ENCODE data around the gene ANP32E. TPM values are rescaled to one million over a fixed set of nuclear protein-coding genes. Genes with fewer than 3 reads are reported as not detected.
"Not testable (repeated sequence)": the region's sequence is repeated elsewhere in the genome, so short reads cannot be mapped to it uniquely, and the experiment has no call there.

Gene ANP32E
- total RNA-seq, 1 experiment from 2014 or later = 95.1 TPM

DNA sequence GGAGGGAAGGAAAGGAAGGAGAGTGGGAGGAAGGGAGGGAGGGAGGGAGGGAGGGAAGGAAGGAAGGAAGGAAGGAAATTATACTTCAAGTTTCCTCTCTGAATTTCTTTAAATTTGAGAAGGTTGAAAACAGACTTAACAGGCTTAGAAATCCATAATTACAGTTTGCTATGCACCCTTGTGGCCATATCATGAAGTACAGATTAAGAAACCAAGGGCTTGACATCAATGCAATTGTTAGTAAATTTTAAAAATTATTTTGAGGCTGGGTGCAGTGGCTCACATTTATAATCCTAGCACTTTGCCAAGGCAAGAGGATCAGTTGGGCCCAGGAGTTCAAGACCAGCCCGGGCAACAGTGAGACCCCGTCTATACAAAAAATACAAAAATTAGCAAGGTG, 14.4 kb downstream of the ANP32E start:
- Histone ChIP-seq H3K4me1 (ENCODE audit: control insufficient read depth in 1 of 2, insufficient read depth in 2 of 2, low read length in 2 of 2) (no peaks in the 10 kb centered on the region), H3K36me3 (ENCODE audit: control insufficient read depth in 1 of 2, insufficient read depth in 2 of 2, low read length in 2 of 2) (peaks cover 38 to 44% of the 10 kb centered on the region in 2 experiments), H2AFZ (ENCODE audit: low read depth, low read length, poor library complexity, severe bottlenecking) (no peak overlapping the region), H3K27ac (ENCODE audit: low read depth, low read length) (no peak overlapping the region), H3K27me3 (ENCODE audit: insufficient read depth, low read length) (no peaks in the 10 kb centered on the region), H3K79me2 (ENCODE audit: insufficient read depth, low read length) (no peaks in the 10 kb centered on the region), H3K9me2 (ENCODE audit: insufficient read depth) (no peaks in the 10 kb centered on the region), H3K9me3 (ENCODE audit: control insufficient read depth in 1 of 2, insufficient read depth in 1 of 2, low read depth in 1 of 2, low read length in 2 of 2) (no peaks in the 10 kb centered on the region), H4K20me1 (ENCODE audit: insufficient read depth) (no peaks in the 10 kb centered on the region), H3K4me2 (ENCODE audit: low read length) (no peak overlapping the region), H3K9ac (ENCODE audit: low read length) (no peak overlapping the region), H3K4me3 (replicated peaks in 1 of 2; ENCODE audit: low read depth in 1 of 2, low read length in 2 of 2) (no peak overlapping the region)
- CTCF ChIA-PET = interaction anchor here (0.7 kb wide), 1 partner anchor 14 kb away, joined by 3 read pairs; no protein-coding TSS in a partner anchor
- peak; percentile 7 for DNase-seq (ENCODE audit: low read depth, low spot score)
- no TSS peak for BruUV-seq (replicated peaks)
- POLR2A ChIA-PET = no interaction called here
- ATAC-seq = peak; percentile 63
- intact Hi-C loops (cut with micrococcal nuclease) = no loop called here
- RAD21 ChIA-PET (ENCODE audit: low non-redundant PET in 1 of 2, low total read pairs in 2 of 2, uncharacterized antibody in 2 of 2, unreplicated experiment in 2 of 2) = no interaction called here
- TF ChIP-seq, protein P1, sequence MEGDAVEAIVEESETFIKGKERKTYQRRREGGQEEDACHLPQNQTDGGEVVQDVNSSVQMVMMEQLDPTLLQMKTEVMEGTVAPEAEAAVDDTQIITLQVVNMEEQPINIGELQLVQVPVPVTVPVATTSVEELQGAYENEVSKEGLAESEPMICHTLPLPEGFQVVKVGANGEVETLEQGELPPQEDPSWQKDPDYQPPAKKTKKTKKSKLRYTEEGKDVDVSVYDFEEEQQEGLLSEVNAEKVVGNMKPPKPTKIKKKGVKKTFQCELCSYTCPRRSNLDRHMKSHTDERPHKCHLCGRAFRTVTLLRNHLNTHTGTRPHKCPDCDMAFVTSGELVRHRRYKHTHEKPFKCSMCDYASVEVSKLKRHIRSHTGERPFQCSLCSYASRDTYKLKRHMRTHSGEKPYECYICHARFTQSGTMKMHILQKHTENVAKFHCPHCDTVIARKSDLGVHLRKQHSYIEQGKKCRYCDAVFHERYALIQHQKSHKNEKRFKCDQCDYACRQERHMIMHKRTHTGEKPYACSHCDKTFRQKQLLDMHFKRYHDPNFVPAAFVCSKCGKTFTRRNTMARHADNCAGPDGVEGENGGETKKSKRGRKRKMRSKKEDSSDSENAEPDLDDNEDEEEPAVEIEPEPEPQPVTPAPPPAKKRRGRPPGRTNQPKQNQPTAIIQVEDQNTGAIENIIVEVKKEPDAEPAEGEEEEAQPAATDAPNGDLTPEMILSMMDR (IDR thresholded peaks at IDR 0.05 in 2 of 3, conservative IDR thresholded peaks at IDR 0.05 in 1 of 3; ENCODE audit: borderline replicate concordance in 1 of 3, insufficient read depth in 1 of 3, low read depth in 2 of 3, low read length in 2 of 3) = peak in 2 of 3 experiments; percentile 44 to 48; a peak in 4 of 6 replicates
- TF ChIP-seq YY1 (IDR thresholded peaks at IDR 0.05; ENCODE audit: extremely low read depth, insufficient replicate concordance, low read depth, low read length) (no peak), JUND (IDR thresholded peaks at IDR 0.05) (no peak), RAD21 (IDR thresholded peaks at IDR 0.05; ENCODE audit: low read depth) (peak; percentile 24; the same call in 1 of the 2 replicates), CEBPB (IDR thresholded peaks at IDR 0.05; ENCODE audit: low read depth) (no peak), EZH2 (IDR thresholded peaks at IDR 0.05) (no peak), TCF7L2 (IDR thresholded peaks at IDR 0.05; ENCODE audit: borderline replicate concordance, extremely low read depth, insufficient read depth, insufficient read length) (no peak), ELF1 (IDR thresholded peaks at IDR 0.05; ENCODE audit: borderline replicate concordance, low read depth) (no peak), EZH2phosphoT487 (IDR thresholded peaks at IDR 0.05; ENCODE audit: borderline replicate concordance) (no peak), SP1 (IDR thresholded peaks at IDR 0.05; ENCODE audit: low read depth) (no peak), SIN3A (IDR thresholded peaks at IDR 0.05; ENCODE audit: low read depth) (no peak), MAX (IDR thresholded peaks at IDR 0.05) (no peak)
- TF ChIP-seq, protein P2, sequence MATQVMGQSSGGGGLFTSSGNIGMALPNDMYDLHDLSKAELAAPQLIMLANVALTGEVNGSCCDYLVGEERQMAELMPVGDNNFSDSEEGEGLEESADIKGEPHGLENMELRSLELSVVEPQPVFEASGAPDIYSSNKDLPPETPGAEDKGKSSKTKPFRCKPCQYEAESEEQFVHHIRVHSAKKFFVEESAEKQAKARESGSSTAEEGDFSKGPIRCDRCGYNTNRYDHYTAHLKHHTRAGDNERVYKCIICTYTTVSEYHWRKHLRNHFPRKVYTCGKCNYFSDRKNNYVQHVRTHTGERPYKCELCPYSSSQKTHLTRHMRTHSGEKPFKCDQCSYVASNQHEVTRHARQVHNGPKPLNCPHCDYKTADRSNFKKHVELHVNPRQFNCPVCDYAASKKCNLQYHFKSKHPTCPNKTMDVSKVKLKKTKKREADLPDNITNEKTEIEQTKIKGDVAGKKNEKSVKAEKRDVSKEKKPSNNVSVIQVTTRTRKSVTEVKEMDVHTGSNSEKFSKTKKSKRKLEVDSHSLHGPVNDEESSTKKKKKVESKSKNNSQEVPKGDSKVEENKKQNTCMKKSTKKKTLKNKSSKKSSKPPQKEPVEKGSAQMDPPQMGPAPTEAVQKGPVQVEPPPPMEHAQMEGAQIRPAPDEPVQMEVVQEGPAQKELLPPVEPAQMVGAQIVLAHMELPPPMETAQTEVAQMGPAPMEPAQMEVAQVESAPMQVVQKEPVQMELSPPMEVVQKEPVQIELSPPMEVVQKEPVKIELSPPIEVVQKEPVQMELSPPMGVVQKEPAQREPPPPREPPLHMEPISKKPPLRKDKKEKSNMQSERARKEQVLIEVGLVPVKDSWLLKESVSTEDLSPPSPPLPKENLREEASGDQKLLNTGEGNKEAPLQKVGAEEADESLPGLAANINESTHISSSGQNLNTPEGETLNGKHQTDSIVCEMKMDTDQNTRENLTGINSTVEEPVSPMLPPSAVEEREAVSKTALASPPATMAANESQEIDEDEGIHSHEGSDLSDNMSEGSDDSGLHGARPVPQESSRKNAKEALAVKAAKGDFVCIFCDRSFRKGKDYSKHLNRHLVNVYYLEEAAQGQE (IDR thresholded peaks at IDR 0.05; ENCODE audit: low read depth) = no peak

DNA sequence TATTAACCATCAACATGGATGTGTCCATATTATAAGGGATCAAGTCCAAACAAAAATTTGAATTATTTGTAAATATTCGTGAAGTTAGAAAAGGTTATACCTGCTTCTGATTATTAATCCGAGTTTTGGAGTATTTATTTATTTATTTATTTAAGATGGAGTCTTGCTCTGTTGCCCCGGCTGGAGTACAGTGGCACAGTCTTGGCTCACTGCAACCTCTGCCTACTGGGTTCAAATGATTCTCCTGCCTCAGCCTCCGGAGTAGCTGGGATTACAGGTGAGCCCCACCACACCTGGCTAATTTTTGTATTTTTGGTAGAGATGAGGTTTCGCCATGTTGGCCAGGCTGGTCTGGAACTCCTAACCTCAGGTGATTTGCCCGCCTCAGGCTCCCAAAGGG, 20.1 kb downstream of the ANP32E start:
- H3K9ac ChIP-seq (ENCODE audit: low read length); H3K27ac ChIP-seq (ENCODE audit: low read depth, low read length); H3K9me3 ChIP-seq (ENCODE audit: control insufficient read depth in 1 of 2, insufficient read depth in 1 of 2, low read depth in 1 of 2, low read length in 2 of 2); H3K9me2 ChIP-seq (ENCODE audit: insufficient read depth); H3K4me3 ChIP-seq (replicated peaks in 1 of 2; ENCODE audit: low read depth in 1 of 2, low read length in 2 of 2); H3K27me3 ChIP-seq (ENCODE audit: insufficient read depth, low read length); CTCF ChIA-PET; H4K20me1 ChIP-seq (ENCODE audit: insufficient read depth); intact Hi-C loops (cut with micrococcal nuclease); H2AFZ ChIP-seq (ENCODE audit: low read depth, low read length, poor library complexity, severe bottlenecking); H3K4me2 ChIP-seq (ENCODE audit: low read length); BruUV-seq (replicated peaks); H3K4me1 ChIP-seq (ENCODE audit: control insufficient read depth in 1 of 2, insufficient read depth in 2 of 2, low read length in 2 of 2); ATAC-seq; POLR2A ChIA-PET; H3K79me2 ChIP-seq (ENCODE audit: insufficient read depth, low read length); RAD21 ChIA-PET (ENCODE audit: low non-redundant PET in 1 of 2, low total read pairs in 2 of 2, uncharacterized antibody in 2 of 2, unreplicated experiment in 2 of 2); DNase-seq (ENCODE audit: low read depth, low spot score): not testable (repeated sequence)
- peaks cover 16 to 17% of the 10 kb centered on the region in 2 experiments; a peak in 3 of 4 replicates for H3K36me3 ChIP-seq (ENCODE audit: control insufficient read depth in 1 of 2, insufficient read depth in 2 of 2, low read length in 2 of 2)
